Activated CD8-positive, alpha-beta T cell treated with anti-CD3 and anti-CD28 coated beads, Interleukin-2, amount 10 ng/mL, durations not matched to agents 7 days and 5 days (primary cell): ENCODE measurements around the gene PPA1. TPM values are rescaled to one million over a fixed set of nuclear protein-coding genes. Genes with fewer than 3 reads are reported as not detected.
"Not testable (repeated sequence)": the region's sequence is repeated elsewhere in the genome, so short reads cannot be mapped to it uniquely, and the experiment has no call there.

ENCODE experiments used
- ATAC-seq: fragments of 150-1000 bp; cut with Tn5 transposase; one replicate; pipeline ENCODE4 v1.10.0; 2021; ENCODE audit warnings: moderate library complexity
- CTCF ChIA-PET: fragments of 350-600 bp; sonication (Branson Sonifier 250); formaldehyde crosslinking; loops from one replicate; lab custom pipeline; 2021; ENCODE audit warnings: antibody characterized with exemption; lab: Charles Lee
- POLR2A ChIA-PET: fragments of 350-600 bp; sonication (Branson Sonifier 250); formaldehyde crosslinking; loops from one replicate; lab custom pipeline; 2021; ENCODE audit warnings: antibody characterized with exemption; lab: Charles Lee
- DNase-seq: peaks from one replicate; pipeline ENCODE4 v3.0.0-alpha.2; 2020
- H3K27ac Mint-ChIP-seq: one replicate; pipeline ENCODE4 v1.8.0; 2021; ENCODE audit warnings: mild to moderate bottlenecking, mixed read lengths
- H3K27me3 Mint-ChIP-seq: one replicate; pipeline ENCODE4 v1.8.0; 2021; ENCODE audit warnings: low read depth, mixed read lengths
- H3K36me3 Mint-ChIP-seq: one replicate; pipeline ENCODE4 v1.8.0; 2021; ENCODE audit warnings: low read depth, mixed read lengths
- H3K4me1 Mint-ChIP-seq: one replicate; pipeline ENCODE4 v1.8.0; 2021; ENCODE audit warnings: low read depth, mixed read lengths
- H3K4me3 Mint-ChIP-seq: one replicate; pipeline ENCODE4 v1.8.0; 2021; ENCODE audit warnings: mild to moderate bottlenecking, mixed read lengths
- H3K9me3 Mint-ChIP-seq: one replicate; pipeline ENCODE4 v1.8.0; 2022; ENCODE audit warnings: mixed read lengths; ENCODE audit not compliant: insufficient read depth
- total RNA-seq, 2 experiments: library from RNA; stranded (reverse); gene quantifications; one replicate each; pipeline ENCODE4 v1.2.3, GENCODE V29; 2021

The PPA1 gene
- total RNA-seq, 2 experiments from 2014 or later, result 175 TPM

DNA sequence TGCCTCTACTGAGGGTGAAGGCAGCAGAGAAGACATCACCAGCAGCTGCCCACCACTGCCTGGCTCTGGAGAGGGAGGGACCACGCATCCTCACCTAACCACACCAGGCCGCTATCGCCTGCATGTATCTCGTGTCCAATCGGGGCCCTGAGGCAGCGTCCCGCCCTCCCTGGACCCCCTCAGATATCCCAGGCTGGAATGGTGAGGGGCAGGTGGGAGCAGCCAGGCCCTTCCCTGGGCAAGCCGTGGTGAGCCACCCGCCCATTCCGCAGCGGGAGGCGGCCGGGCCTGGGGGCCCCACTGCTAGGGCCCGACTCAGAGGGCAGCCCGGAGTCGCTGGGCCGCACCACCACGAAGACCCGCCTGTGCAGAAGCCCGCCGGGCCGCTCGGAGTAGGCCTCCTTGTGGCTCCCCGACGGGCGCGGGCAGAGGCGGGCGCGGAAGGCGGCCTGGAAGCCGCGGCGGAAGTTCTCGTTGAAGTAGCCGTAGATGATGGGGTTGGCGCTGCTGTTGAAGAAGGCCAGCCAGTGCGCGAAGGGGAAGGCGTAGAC, 21.6 kb upstream of the PPA1 start:
- H3K4me3 Mint-ChIP-seq, result peak overlapping the region; percentile 12
- peaks cover 10% of the 10 kb centered on the region for H3K4me1 Mint-ChIP-seq
- ATAC-seq, result no peak
- ChIA-PET CTCF (interaction anchor here (0.9 to 1.4 kb wide), 2 partner anchors 28 to 36 kb away, joined by 3 to 5 read pairs; no protein-coding TSS in a partner anchor), POLR2A (no interaction called here)
- peaks cover 58% of the 10 kb centered on the region for H3K27me3 Mint-ChIP-seq
- H3K36me3 Mint-ChIP-seq, result no peaks in the 10 kb centered on the region
- peak; percentile 32 for DNase-seq
- no peaks in the 10 kb centered on the region for H3K9me3 Mint-ChIP-seq
- no peak overlapping the region for H3K27ac Mint-ChIP-seq

DNA sequence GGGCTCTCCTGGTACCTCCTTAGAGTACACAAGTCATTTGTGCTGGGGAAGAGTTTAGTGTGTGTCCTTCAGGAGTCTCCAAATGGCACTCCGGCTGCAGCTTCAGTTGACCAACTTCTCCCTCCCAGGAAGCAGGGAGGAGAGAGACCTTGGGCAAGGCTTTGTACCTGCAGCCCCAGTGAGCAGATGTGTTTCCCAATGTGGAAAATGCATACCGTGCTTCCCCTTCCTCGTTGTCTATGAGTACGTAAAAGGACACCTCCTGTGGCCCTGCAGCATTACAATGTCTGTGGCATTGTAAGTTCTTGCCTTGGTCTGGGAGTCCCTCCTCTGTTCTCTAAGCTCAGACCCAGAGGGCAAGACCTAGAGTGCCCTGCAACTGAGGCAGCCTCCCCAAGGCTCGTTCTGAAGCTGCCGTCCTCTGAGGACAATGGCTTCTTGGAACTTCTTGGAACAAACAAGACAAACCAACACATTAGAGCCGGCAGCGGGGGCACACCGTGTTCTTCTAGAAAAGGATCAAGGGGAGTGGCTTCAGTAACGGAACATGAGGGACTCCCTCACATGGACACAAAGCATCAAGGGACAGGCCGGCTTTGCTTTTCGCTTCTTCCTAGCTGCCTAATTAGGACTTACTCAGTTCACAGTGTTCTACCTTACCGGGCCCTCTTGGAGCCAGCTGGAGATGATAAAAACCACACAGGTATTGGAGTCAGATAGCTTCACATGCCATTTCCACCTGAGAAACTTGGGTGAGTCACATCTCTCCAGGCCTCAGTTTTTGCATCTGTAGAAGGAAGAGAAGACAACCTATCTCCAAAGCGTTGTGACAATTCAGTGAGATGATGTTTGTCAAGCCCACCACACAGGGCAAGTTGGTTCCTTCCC, 20.9 kb upstream of the PPA1 start:
- Mint-ChIP-seq H3K36me3 (no peaks in the 10 kb centered on the region), H3K4me1 (peaks cover 10% of the 10 kb centered on the region), H3K4me3 (no peak overlapping the region), H3K27me3 (peaks cover 58% of the 10 kb centered on the region), H3K9me3 (no peaks in the 10 kb centered on the region), H3K27ac (no peak overlapping the region)
- CTCF ChIA-PET, result interaction anchor here (0.8 kb wide), 1 partner anchor 11 kb away, joined by 3 read pairs; no protein-coding TSS in a partner anchor
- ATAC-seq (no peak), DNase-seq (no peak)
- POLR2A ChIA-PET, result no interaction called here

- Mint-ChIP-seq H3K4me1 (peaks cover 7% of the 10 kb centered on the region), H3K36me3 (no peaks in the 10 kb centered on the region), H3K4me3 (no peak overlapping the region), H3K9me3 (no peaks in the 10 kb centered on the region), H3K27me3 (peaks cover 61% of the 10 kb centered on the region), H3K27ac (no peak overlapping the region)
- ChIA-PET CTCF (interaction anchor here (0.6 kb wide), 1 partner anchor 244 kb away, joined by 3 read pairs; no protein-coding TSS in a partner anchor), POLR2A (interaction anchor here (1.2 kb wide), 1 partner anchor 19 kb away, joined by 3 read pairs; no protein-coding TSS in a partner anchor)
- no peak for ATAC-seq
- DNase-seq, result no peak
Observed at GRCh38 chr10:70250961-70251680, 17.9 kb upstream of the PPA1 start.

DNA sequence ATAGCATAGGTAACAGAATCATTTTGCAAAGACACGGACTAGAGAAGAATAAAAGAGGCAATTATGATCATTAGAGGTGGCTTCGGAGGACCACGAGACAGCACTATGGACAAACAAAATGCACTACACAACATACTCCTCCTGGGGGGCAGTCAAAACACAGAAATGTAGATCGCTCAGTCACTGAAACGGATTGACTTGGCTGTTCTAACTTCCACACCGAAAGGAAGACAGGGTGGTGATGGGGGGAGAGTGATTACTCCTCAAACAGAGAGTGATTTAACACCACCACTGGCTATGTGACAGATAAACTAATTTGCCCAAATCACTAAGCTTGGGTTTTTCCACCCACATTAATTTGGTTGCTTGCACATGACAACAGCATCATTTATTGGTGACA, 14.1 kb upstream of the PPA1 start:
- DNase-seq (no peak), ATAC-seq (no peak)
- Mint-ChIP-seq H3K36me3 (no peaks in the 10 kb centered on the region), H3K4me3 (no peak overlapping the region), H3K9me3 (no peaks in the 10 kb centered on the region), H3K27ac (no peak overlapping the region), H3K4me1 (no peaks in the 10 kb centered on the region), H3K27me3 (peaks cover 53% of the 10 kb centered on the region)
- POLR2A ChIA-PET, result no interaction called here
- CTCF ChIA-PET, result no interaction called here

- no peak for DNase-seq
- peaks cover 28% of the 10 kb centered on the region for H3K27me3 Mint-ChIP-seq
- no peak overlapping the region for H3K27ac Mint-ChIP-seq
- no peak for ATAC-seq
- no peaks in the 10 kb centered on the region for H3K9me3 Mint-ChIP-seq
- POLR2A ChIA-PET, result no interaction called here
- no peak overlapping the region for H3K4me3 Mint-ChIP-seq
- CTCF ChIA-PET, result interaction anchor here (0.6 kb wide), 1 partner anchor 32 kb away, joined by 3 read pairs; no protein-coding TSS in a partner anchor
- no peaks in the 10 kb centered on the region for H3K36me3 Mint-ChIP-seq
- no peaks in the 10 kb centered on the region for H3K4me1 Mint-ChIP-seq
Observed at GRCh38 chr10:70241081-70241480, 7.9 kb upstream of the PPA1 start.

GRCh38 chr10:70239986-70240385, 6.8 kb upstream of the PPA1 start:
- H3K36me3 Mint-ChIP-seq, POLR2A ChIA-PET, ATAC-seq, CTCF ChIA-PET, H3K9me3 Mint-ChIP-seq, DNase-seq, H3K27ac Mint-ChIP-seq, H3K4me1 Mint-ChIP-seq, H3K4me3 Mint-ChIP-seq: not testable (repeated sequence)
- H3K27me3 Mint-ChIP-seq, result peaks cover 18% of the 10 kb centered on the region

GRCh38 chr10:70239077-70239976, 6.1 kb upstream of the PPA1 start:
- POLR2A ChIA-PET, H3K9me3 Mint-ChIP-seq, DNase-seq, H3K27ac Mint-ChIP-seq, H3K36me3 Mint-ChIP-seq, ATAC-seq, H3K4me1 Mint-ChIP-seq, H3K4me3 Mint-ChIP-seq, CTCF ChIA-PET: not testable (repeated sequence)
- peaks cover 17% of the 10 kb centered on the region for H3K27me3 Mint-ChIP-seq

DNA sequence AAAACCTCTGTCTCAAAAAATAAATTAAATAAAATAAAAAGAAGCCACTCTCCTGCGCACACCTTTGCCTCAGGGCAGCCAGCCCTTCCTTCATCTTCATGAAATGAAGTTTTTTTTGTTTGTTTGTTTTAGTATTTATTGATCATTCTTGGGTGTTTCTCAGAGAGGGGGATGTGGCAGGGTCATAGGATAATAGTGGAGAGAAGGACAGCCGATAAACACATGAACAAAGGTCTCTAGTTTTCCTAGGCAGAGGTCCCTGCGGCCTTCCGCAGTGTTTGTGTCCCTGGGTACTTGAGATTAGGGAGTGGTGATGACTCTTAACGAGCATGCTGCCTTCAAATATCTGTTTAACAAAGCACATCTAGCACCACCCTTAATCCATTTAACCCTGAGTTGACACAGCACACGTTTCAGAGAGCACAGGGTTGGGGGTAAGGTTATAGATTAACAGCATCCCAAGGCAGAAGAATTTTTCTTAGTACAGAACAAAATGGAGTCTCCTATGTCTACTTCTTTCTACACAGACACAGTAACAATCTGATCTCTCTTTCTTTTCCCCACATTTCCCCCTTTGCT, 4.8 kb upstream of the PPA1 start:
- ATAC-seq, H3K27me3 Mint-ChIP-seq, H3K4me3 Mint-ChIP-seq, H3K9me3 Mint-ChIP-seq, H3K27ac Mint-ChIP-seq, DNase-seq, CTCF ChIA-PET, POLR2A ChIA-PET, H3K36me3 Mint-ChIP-seq: not testable (repeated sequence)
- peaks cover 15% of the 10 kb centered on the region for H3K4me1 Mint-ChIP-seq

DNA sequence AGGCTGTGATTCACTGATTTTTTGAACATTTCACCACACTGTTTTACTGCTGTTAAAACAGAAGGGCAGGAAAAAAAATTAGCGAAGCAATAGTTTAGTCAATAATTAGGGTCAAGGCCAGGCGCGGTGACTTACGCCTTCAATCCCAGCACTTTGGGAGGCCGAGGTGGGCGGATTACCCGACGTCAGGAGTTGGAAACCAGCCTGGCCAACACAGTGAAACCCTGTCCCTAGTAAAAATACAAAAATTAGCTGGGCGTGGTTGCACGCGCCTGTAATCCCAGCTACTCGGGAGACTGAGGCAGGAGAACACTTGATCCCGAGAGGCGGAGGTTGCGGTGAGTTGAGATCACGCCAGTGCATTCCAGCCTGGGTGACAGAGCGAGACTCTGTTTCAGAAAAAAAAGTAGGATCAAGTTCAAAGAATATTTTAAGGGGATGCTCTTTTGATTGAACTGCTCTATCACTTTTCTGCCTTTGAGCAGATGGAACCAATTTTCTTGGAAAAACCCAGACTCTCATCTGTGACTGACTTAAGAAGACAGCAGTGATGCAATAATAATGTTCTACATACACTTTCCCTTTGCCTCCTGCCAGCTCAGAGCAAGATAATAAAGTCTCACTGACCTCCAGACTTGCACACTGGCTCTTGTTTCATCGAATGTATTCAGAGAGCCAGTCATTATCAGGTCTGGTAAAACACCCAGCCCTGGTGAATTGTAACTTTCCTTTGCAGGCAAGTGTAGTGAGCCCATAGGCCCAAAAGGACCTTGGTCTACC, 1.6 kb upstream of the PPA1 start:
- ATAC-seq, result no peak
- ChIA-PET POLR2A (no interaction called here), CTCF (no interaction called here)
- H3K9me3 Mint-ChIP-seq, result no peaks in the 10 kb centered on the region
- no peak for DNase-seq
- no peak overlapping the region for H3K27ac Mint-ChIP-seq
- peaks cover 8% of the 10 kb centered on the region for H3K36me3 Mint-ChIP-seq
- no peak overlapping the region for H3K4me3 Mint-ChIP-seq
- H3K27me3 Mint-ChIP-seq, result peaks cover 2% of the 10 kb centered on the region
- peaks cover 31% of the 10 kb centered on the region for H3K4me1 Mint-ChIP-seq

DNA sequence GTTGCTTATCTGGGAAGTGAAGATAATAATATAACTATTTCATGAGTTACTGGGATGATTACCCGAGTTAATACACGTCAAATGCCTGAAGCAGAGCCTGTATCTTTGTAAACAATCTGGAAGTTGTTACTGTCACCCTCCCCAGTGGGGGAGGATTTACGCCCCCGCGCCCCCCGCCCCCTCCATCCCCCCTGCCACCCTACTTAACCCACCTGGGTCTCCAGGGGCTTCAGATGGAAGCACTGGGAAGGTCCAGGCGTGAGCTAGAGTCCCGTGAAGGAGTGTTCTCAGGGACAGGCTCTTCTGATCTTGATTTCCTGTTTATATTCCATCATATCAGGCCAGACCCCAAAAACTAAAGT, 691 bp upstream of the PPA1 start:
- ATAC-seq (no peak), DNase-seq (no peak)
- CTCF ChIA-PET, result interaction anchor here (0.7 to 5.2 kb wide), 5 partner anchors 9 to 130 kb away, joined by 3 to 65 read pairs (median 19); partner anchors contain the start of gene TYSND1
- POLR2A ChIA-PET, result interaction anchor here (0.5 to 2.6 kb wide), 5 partner anchors 90 to 265 kb away, joined by 3 to 13 read pairs (median 4); partner anchors contain the start of gene LRRC20
- peaks cover 39% of the 10 kb centered on the region for H3K4me1 Mint-ChIP-seq
- peaks cover 15% of the 10 kb centered on the region for H3K36me3 Mint-ChIP-seq
- H3K27me3 Mint-ChIP-seq, result peaks cover 2% of the 10 kb centered on the region
- no peaks in the 10 kb centered on the region for H3K9me3 Mint-ChIP-seq
- H3K27ac Mint-ChIP-seq, result peak overlapping the region; percentile 79
- H3K4me3 Mint-ChIP-seq, result peak overlapping the region; percentile 78
